ENCODE measurements around the gene WNK2.
"Not testable (repeated sequence)": the region's sequence is repeated elsewhere in the genome, so short reads cannot be mapped to it uniquely, and the experiment has no call there.

The WNK2 gene

DNA sequence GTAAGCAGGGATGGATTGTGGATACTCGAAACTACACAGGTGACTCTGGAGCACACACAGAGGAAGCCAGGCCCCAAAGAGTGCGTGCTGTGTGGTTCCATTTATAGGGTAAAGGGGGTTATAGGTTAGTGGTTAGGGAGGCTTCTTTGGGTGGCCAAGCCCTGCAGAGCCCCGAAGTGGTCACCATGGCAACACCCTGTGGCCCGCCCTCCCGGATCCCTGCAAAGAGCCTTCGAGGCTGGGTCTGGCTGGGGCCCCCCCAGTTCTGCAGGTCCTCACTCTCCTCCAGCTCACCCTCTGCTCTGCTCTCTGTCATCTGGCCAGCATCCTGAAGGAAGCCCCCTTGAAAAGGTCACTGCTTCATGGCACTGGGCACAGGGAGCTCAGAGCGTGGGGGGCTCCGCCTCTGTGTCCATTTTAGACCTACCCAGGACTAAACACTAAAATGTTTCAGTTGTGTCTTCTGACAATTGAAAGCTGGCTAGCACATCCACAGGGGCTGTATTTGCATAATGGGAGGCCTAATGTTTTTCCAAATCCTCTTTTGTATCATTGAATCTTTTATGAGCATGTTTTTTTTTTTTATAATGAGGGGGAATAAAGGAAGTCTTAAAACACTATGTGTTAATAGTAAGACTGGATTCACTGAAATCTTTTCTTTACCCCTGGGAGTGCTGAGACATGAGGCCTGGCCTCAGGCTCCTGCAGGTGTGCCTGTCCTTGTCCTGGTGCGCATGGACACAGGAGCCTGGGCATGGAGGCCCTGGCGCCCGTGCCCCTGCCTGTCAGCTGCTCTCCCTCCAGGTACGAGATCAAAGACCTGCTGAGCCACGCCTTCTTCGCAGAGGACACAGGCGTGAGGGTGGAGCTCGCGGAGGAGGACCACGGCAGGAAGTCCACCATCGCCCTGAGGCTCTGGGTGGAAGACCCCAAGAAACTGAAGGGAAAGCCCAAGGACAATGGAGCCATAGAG lies 55.3 kb downstream of the WNK2 start:
- DNase-seq: no peak

- no peak for DNase-seq
Observed at GRCh38 chr9:93240891-93241334, 57.0 kb downstream of the WNK2 start.

GRCh38 chr9:93243112-93243511 lies 59.2 kb downstream of the WNK2 start:
- DNase-seq: no peak

DNA sequence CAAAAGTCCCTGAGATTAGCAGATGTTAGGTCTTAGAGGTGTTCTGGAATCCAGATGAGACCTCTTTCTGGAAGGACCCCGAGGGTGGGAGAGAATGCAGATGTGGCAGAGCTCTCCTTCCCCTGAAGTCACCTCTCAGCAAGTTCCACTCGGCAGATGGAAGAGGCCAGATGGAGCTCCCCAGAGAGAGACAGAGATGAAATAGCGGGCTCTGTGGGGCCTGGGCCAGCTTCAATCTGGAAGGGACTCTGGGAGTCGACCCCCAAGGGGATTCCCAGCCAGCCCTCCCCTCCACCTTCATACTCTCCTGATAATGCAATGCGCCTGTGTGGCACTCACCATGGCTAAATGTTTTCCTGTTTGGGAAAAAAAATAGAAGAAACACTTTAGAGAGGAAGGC lies 60.2 kb downstream of the WNK2 start:
- no peak for DNase-seq

DNA sequence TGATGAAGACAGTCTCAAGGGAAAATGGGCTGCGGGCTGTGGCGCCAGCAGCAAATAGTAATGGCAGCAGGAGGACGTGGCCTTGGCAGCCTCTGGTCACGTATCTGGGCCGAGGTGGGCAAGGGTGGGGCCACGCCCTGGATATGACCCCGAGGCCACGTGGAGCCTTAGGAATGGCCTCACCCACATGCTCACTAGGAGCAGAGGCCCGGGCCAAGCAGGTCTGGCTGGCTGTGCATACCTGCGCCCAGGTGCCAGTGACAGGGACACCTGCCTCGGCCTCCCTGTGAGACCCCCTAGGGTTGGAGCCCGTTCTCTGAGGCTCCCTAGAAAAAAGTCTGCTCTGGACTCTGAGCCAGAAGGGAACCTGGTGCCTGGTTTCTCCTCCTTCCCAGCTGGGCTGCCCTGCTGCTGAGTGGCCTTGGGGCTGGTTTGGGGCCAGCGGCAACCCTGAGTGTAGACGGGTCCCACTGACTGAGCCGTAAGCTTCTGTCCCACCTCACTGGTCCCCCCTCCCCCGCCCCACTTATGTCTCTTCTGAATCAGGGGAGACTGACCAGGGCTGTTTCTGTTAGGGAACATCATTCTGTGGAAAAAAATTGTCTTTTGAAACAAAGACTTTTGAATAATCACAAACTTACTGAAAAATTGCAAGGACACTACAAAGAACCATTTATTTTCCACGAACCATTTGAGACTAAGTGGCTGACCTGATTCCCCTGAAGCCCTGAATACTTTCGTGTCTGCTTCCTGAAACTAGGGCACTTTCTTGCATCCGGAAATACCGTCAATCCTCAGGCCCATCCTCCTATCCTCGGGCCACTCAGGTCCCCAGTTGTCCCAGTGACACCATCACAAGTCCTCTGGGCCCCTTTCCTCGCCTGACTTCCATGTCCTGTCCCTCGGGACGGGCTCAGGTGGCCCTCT lies 60.8 kb downstream of the WNK2 start:
- no peak for DNase-seq

GRCh38 chr9:93245437-93245970 lies 61.6 kb downstream of the WNK2 start:
- no peak for DNase-seq

DNA sequence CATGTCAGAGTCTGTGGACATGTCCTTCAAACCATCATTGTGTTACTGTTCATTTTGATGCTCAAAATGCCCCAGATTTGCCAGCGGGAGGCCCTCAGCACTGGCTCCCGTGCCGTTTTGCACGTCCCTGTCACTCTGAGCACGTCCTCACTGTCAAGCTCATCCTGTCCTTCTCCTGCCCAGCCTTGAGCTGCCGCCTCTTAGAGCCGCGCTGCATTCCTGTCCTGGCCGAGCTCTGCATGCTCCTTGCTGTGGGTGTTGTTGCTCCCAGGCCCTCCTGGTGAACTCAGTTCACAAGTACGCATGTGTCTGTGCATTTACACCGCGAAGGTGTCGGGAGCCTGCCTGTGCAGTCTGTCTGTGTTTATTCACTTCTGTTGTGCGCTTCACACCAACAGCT lies 62.2 kb downstream of the WNK2 start:
- DNase-seq: no peak

GRCh38 chr9:93246526-93246925 lies 62.6 kb downstream of the WNK2 start:
- no peak for DNase-seq

DNA sequence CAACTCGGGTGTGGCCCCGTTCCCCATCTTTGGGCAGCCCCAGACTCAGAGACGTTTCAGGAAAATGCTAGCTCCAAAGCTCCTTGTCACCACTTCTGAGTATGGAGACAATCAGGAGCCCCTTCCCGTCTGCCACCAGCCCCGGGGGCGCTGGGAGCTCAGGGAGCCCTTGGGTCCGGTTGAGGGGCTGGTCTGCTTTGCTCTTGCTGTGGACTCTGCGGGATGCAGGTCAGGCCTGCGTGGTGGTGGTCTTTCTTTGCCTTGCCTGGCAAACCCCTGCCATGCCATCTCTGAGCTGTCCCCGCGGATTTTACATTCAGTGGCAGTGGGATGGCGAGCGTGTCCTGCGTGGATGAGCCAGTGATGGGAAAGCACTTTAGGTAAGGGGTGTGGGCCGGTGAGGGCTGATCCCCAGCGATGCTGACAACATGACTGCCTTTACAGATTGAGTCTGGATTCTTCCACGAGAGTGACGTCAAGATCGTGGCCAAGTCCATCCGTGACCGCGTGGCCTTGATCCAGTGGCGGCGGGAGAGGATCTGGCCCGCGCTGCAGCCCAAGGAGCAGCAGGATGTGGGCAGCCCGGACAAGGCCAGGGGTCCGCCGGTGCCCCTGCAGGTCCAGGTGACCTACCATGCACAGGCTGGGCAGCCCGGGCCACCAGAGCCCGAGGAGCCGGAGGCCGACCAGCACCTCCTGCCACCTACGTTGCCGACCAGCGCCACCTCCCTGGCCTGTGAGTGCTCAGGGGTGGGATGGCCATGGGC lies 63.3 kb downstream of the WNK2 start:
- DNase-seq: no peak

GRCh38 chr9:93247892-93248291 lies 64.0 kb downstream of the WNK2 start:
- DNase-seq: no peak

GRCh38 chr9:93248386-93249040 lies 64.6 kb downstream of the WNK2 start:
- DNase-seq: no peak

GRCh38 chr9:93250185-93250584 lies 66.2 kb downstream of the WNK2 start:
- no peak for DNase-seq

DNA sequence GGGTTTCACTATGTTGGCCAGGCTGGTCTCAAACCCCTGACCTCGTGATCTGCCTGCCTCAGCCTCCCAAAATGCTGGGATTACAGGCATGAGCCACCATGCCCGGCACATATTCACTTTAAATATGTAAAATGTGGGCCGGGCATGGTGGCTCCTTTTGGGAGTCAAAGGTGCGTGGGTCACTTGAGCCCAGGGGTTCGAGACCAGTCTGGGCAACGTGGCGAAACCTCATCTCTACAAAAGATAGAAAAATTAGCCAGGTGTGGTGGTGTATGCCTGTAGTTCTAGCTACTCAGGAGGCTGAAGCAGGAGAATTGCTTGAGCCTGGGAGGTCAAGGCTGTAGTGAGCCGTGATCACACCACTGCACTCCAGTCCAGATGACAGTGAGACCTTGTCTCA lies 67.4 kb downstream of the WNK2 start:
- DNase-seq: not testable (repeated sequence)

DNA sequence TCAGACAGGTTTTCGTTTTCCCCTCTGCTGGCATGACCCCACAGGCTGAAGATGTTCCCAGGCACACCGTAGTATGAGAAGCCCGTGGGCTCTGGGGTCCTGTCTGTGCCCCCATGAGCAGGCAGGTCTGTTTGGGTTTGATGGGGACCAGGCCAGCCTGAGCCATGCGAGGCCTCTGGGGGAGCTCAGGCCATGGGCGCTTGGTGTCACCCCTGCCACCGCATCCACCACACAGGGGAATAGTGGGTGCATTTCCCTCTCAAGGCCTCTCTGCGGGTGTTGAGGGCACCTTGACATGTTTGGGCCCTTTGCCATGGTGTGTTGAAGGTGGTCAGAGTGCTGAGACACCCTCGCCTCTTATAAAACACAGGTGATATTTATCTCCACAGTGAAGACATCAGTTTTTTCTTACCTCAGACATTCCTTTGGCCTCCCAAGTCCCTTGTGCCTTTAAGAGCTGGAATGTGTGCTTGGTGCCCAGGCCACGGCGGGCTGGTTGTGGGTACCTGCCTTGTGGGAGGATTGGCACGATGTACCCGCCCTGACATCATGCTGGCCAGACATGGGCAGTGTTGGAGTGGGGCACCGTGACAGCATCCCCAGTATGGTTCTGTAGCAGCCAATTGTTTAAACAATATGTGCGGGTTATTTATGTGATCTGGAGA lies 68.3 kb downstream of the WNK2 start:
- DNase-seq: no peak

DNA sequence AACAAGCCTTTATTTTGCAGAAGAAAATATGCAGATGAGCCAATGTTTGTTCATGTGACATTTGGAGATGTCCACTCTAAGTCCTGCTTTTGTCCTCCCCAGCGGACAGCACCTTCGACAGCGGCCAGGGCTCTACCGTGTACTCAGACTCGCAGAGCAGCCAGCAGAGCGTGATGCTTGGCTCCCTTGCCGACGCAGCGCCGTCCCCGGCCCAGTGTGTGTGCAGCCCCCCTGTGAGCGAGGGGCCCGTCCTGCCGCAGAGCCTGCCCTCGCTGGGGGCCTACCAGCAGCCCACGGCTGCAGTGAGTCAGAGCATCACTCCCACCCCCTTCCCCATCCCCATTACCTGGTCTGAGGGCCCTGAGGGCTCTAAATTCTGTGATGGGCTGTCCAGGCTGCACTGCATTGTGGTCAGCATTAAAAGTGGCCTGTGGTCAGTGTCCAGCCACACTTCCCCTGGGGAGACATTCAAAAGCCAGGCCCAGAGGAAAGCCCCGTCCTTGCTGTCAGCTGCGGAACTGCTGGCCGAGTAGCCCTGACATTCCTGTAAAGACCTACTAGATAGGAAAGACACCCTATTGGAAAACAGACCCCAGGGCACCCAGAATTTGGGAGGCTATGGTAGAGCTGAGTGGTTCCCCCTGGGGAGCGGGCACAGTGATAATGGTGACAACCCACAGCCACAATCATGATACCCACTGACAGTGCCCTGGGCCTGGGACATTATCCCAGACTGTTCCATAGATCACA lies 69.0 kb downstream of the WNK2 start:
- no peak for DNase-seq

GRCh38 chr9:93253633-93254032 lies 69.7 kb downstream of the WNK2 start:
- no peak for DNase-seq

DNA sequence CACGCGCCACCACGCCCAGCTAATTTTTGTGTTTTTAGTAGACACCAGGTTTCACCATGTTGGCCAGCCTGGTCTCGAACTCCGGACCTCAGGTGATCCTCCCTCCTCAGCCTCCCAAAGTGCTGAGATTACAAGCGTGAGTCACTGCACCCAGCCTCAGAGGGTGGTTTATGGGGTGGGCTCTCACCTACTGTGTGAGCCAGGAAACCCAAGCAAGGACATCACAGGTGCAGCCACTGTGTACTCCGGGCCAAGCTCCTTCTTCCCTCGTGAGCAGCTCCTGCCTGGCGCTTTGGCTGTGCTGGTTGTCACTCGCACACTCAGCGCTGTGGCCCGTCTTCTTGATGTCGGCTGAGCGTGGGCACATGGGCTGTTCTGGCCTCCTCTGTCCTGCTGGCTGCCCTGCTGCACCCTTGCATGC lies 70.1 kb downstream of the WNK2 start:
- no peak for DNase-seq

DNA sequence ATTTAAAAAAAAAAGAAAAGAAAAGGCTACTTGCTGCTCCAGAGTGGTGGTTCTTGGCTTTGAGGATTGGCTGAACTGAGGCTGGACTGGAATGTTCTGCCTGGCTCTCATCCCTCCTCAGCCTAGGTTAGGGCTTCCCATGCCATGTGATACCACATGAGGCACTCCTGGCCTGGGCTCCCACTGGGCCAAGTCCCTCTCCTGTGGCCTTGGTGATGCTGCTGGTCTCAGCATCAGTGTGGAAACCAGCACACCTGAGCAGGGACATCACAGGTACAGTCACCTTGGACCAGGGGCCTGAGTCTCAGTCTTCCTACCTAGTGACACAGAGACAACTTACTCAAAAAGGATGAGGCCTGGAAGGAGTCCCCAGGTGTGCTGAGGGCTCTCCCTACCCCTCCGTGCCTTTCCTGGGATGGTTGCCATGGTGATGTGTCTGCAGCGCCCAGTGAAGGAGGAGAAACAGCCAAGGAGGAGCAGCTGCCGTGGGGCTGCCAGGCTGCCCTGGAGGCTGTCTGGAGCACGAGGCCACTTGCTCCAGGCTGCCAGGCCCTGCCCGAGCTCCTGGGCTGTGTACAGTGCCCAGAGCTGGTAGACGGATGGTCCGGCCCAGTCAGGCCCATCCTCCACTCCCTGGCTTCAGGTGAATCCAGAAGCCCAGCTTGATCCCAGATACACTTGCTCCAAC lies 71.0 kb downstream of the WNK2 start:
- DNase-seq: no peak

GRCh38 chr9:93255494-93255867 lies 71.5 kb downstream of the WNK2 start:
- DNase-seq: no peak
